Peyer's patch (tissue), 4 donors: ENCODE data around the gene GLTP. TPM values are rescaled to one million over a fixed set of nuclear protein-coding genes. Genes with fewer than 3 reads are reported as not detected.
"Not testable (repeated sequence)": the region's sequence is repeated elsewhere in the genome, so short reads cannot be mapped to it uniquely, and the experiment has no call there.

Source experiments
- DNase-seq, 3 donors: peaks; one replicate each; pipeline ENCODE4 v3.0.0-alpha.2; 2017 to 2019
- H3K27ac ChIP-seq, 4 donors: fragments of 200-600 bp; sonication (generic); one replicate each; pipeline ENCODE4 v1.5.1; 2016 to 2019
- H3K27me3 ChIP-seq, 2 donors: fragments of 200-600 bp; sonication (generic); one replicate each; pipeline ENCODE4 v1.5.1; 2019
- H3K36me3 ChIP-seq, 3 donors: fragments of 200-600 bp; sonication (generic); one replicate each; pipeline ENCODE4 v1.5.1; 2016 to 2019
- H3K4me1 ChIP-seq, 4 donors: fragments of 200-600 bp; sonication (generic); one replicate each; pipeline ENCODE4 v1.5.1; 2016 to 2019
- H3K4me3 ChIP-seq, 4 donors: fragments of 200-600 bp; sonication (generic); 1 replicate in 3 of 4; 2 replicates in 1 of 4; pipeline ENCODE4 v1.5.1; 2016 to 2019; ENCODE audit warnings: mild to moderate bottlenecking in 1 of 4
- H3K9me3 ChIP-seq, 4 donors: fragments of 200-600 bp; sonication (generic); one replicate each; pipeline ENCODE4 v1.5.1; 2016 to 2019; ENCODE audit warnings: mild to moderate bottlenecking in 1 of 4
- CTCF ChIP-seq, 6 experiments: fragments of 450-650 bp in 4 of 6; fragments of 200-600 bp in 2 of 6; sonication (generic) in 1 of 6; IDR thresholded peaks; one replicate each; pipeline ENCODE4 v1.5.1; 2017 to 2019; ENCODE audit warnings: antibody characterized with exemption in 6 of 6, mild to moderate bottlenecking in 3 of 6, moderate library complexity in 1 of 6
- POLR2A ChIP-seq, 2 donors: fragments of 450-650 bp; IDR thresholded peaks; one replicate each; pipeline ENCODE4 v1.5.1; 2017; ENCODE audit warnings: antibody characterized with exemption in 2 of 2, mild to moderate bottlenecking in 2 of 2, moderate library complexity in 2 of 2
- total RNA-seq, 4 donors: library from RNA; depleted of rRNA; stranded (reverse); fragments of >200 nt; gene quantifications; one replicate each; pipeline ENCODE4 v1.1.0, GENCODE V29; 2016

Gene GLTP
- total RNA-seq, 4 donors from 2014 or later, result 27.2 to 149 (median 141) TPM

- H3K36me3 ChIP-seq, result peaks cover 0 to 49% (median 0%) of the 10 kb centered on the region in 3 donors
- H3K9me3 ChIP-seq, result no peaks in the 10 kb centered on the region
- H3K27ac ChIP-seq, result no peak overlapping the region
- TF ChIP-seq CTCF (IDR thresholded peaks at IDR 0.05) (no peak), POLR2A (IDR thresholded peaks at IDR 0.05) (no peak)
- DNase-seq, result no peak
- peaks cover 0 to 19% (median 2%) of the 10 kb centered on the region in 4 donors for H3K4me1 ChIP-seq
- no peaks in the 10 kb centered on the region for H3K27me3 ChIP-seq
- H3K4me3 ChIP-seq, result no peak overlapping the region
Measured at GRCh38 chr12:109857715-109858114, 22.6 kb downstream of the GLTP start.

GRCh38 chr12:109855377-109855776 is 25.0 kb downstream of the GLTP start:
- H3K4me1 ChIP-seq, result no peaks in the 10 kb centered on the region
- H3K36me3 ChIP-seq, result peaks cover 0 to 62% (median 0%) of the 10 kb centered on the region in 3 donors
- H3K4me3 ChIP-seq, result no peak overlapping the region
- no peaks in the 10 kb centered on the region for H3K9me3 ChIP-seq
- no peaks in the 10 kb centered on the region for H3K27me3 ChIP-seq
- TF ChIP-seq POLR2A (IDR thresholded peaks at IDR 0.05), result no peak
- no peak for TF ChIP-seq CTCF (IDR thresholded peaks at IDR 0.05)
- H3K27ac ChIP-seq, result no peak overlapping the region
- no peak for DNase-seq

GRCh38 chr12:109850518-109850917 is 29.8 kb downstream of the GLTP start:
- H3K27me3 ChIP-seq, H3K4me3 ChIP-seq, H3K9me3 ChIP-seq, H3K27ac ChIP-seq, DNase-seq, H3K4me1 ChIP-seq: not testable (repeated sequence)
- peaks cover 0 to 31% (median 0%) of the 10 kb centered on the region in 3 donors for H3K36me3 ChIP-seq

- no peak overlapping the region for H3K27ac ChIP-seq
- H3K4me3 ChIP-seq, result no peak overlapping the region
- H3K27me3 ChIP-seq, result no peaks in the 10 kb centered on the region
- H3K9me3 ChIP-seq, result no peaks in the 10 kb centered on the region
- DNase-seq, result no peak
- no peak for TF ChIP-seq CTCF (IDR thresholded peaks at IDR 0.05)
- TF ChIP-seq POLR2A (IDR thresholded peaks at IDR 0.05), result no peak
- H3K36me3 ChIP-seq, result peaks cover 0 to 10% (median 0%) of the 10 kb centered on the region in 3 donors
- peaks cover 0 to 8% (median 3%) of the 10 kb centered on the region in 4 donors for H3K4me1 ChIP-seq
Measured at GRCh38 chr12:109847142-109847735, 33.1 kb downstream of the GLTP start.

- DNase-seq, result no peak
- peak overlapping the region in 1 of 4 donors; percentile 38 for H3K4me3 ChIP-seq
Measured at GRCh38 chr12:109845824-109846205, 34.5 kb downstream of the GLTP start.

More at GRCh38 chr12:109845824-109846205, 34.5 kb downstream of the GLTP start:
- TF ChIP-seq POLR2A (IDR thresholded peaks at IDR 0.05) (no peak), CTCF (IDR thresholded peaks at IDR 0.05) (no peak)
- Histone ChIP-seq H3K27ac (peak overlapping the region in 1 of 4 donors; percentile 44), H3K27me3 (no peaks in the 10 kb centered on the region), H3K36me3 (no peaks in the 10 kb centered on the region), H3K9me3 (no peaks in the 10 kb centered on the region), H3K4me1 (peaks cover 0 to 8% (median 3%) of the 10 kb centered on the region in 4 donors)
